GM12878 (cell line): ENCODE results near the gene DUSP16. TPM values are rescaled to one million over a fixed set of nuclear protein-coding genes. Genes with fewer than 3 reads are reported as not detected.

Experiments used
- ATAC-seq: fragments of 200-7000 bp; cut with Tn5 transposase; 3 replicates; pipeline ENCODE4 v1.9.1; 2020; ENCODE audit warnings: mild to moderate bottlenecking, moderate library complexity
- BruUV-seq: library from RNA; stranded (reverse); fragments of 400-500 nt; replicated peaks from 2 replicates; lab custom pipeline; 2021; lab: Mats Ljungman, UMichigan
- CTCF ChIA-PET: fragments of 300-600 bp; sonication (Branson Sonifier 250); formaldehyde crosslinking; extraction: SDS; loops from one replicate; lab custom pipeline; 2021; ENCODE audit warnings: inconsistent platforms; lab: Yijun Ruan, JAX
- POLR2A ChIA-PET: fragments of 350-600 bp; formaldehyde crosslinking; extraction: SDS; loops from one replicate; lab custom pipeline; 2021; ENCODE audit warnings: inconsistent platforms; lab: Charles Lee
- RAD21 ChIA-PET: fragments of 300-600 bp; sonication (Branson Sonifier 250); formaldehyde crosslinking; loops from one replicate; lab custom pipeline; 2023; ENCODE audit warnings: antibody characterized with exemption; ENCODE audit not compliant: unreplicated experiment; lab: Charles Lee
- SMC1A ChIA-PET: fragments of 300-600 bp; sonication (Branson Sonifier 250); formaldehyde crosslinking; loops from one replicate; lab custom pipeline; 2023; ENCODE audit not compliant: unreplicated experiment, uncharacterized antibody; lab: Charles Lee
- DNase-seq: peaks from one replicate; pipeline ENCODE4 v3.0.0-alpha.2; 2011; ENCODE audit warnings: low read depth, low spot score
- FAIRE-seq: peaks from 3 replicates; lab custom pipeline; 2011; peaks lifted over from hg19 to GRCh38; lab: Jason Lieb, UNC
- H2AFZ ChIP-seq: 2 replicates; pipeline ENCODE4 v1.6.0; 2011; ENCODE audit warnings: low read depth, low read length, control low read depth; ENCODE audit not compliant: control insufficient read depth
- H3K27ac ChIP-seq: 2 replicates; pipeline ENCODE4 v1.5.1; 2011; ENCODE audit warnings: control low read depth; ENCODE audit not compliant: control insufficient read depth, insufficient read depth
- H3K27me3 ChIP-seq, 2 experiments: replicated peaks in 1 of 2; 2 replicates each; pipeline versions ENCODE4 v1.6.0 to v1.6.1; 2011; ENCODE audit warnings: low read length in 1 of 2; ENCODE audit not compliant: control insufficient read depth in 2 of 2, insufficient read depth in 2 of 2
- H3K36me3 ChIP-seq, 2 experiments: 2 replicates each; pipeline ENCODE4 v1.5.1; 2011; ENCODE audit warnings: low read length in 1 of 2; ENCODE audit not compliant: control insufficient read depth in 2 of 2, insufficient read depth in 2 of 2
- H3K4me1 ChIP-seq: 2 replicates; pipeline ENCODE4 v1.6.1; 2011; ENCODE audit warnings: mild to moderate bottlenecking, low read length, moderate library complexity, mixed read lengths; ENCODE audit not compliant: control insufficient read depth, insufficient read depth
- H3K4me2 ChIP-seq: 2 replicates; pipeline ENCODE4 v1.6.0; 2011; ENCODE audit warnings: control low read depth; ENCODE audit not compliant: control insufficient read depth, insufficient read depth
- H3K4me3 ChIP-seq: fragments of 200-600 bp; sonication (generic); 2 replicates; pipeline ENCODE4 v1.5.1; 2016
- H3K79me2 ChIP-seq: 2 replicates; pipeline ENCODE4 v1.6.0; 2011; ENCODE audit warnings: low read length; ENCODE audit not compliant: control insufficient read depth, insufficient read depth
- H3K9ac ChIP-seq: 2 replicates; pipeline ENCODE4 v1.8.0; 2011; ENCODE audit warnings: low read length, control low read depth, mixed read lengths; ENCODE audit not compliant: control insufficient read depth, insufficient read depth
- H3K9me3 ChIP-seq: replicated peaks from 3 replicates; pipeline ENCODE4 v1.5.1; 2011; ENCODE audit warnings: mild to moderate bottlenecking, low read length; ENCODE audit not compliant: control insufficient read depth, insufficient read depth
- H4K20me1 ChIP-seq: 2 replicates; pipeline ENCODE4 v1.6.0; 2011; ENCODE audit not compliant: control insufficient read depth, insufficient read depth
- TAF1 ChIP-seq: IDR thresholded peaks from 2 replicates; pipeline ENCODE4 v1.6.1; 2011; ENCODE audit warnings: mild to moderate bottlenecking, low read depth, low read length, borderline replicate concordance
- ZNF592 ChIP-seq: fragments of 450-650 bp; IDR thresholded peaks from 2 replicates; pipeline ENCODE4 v1.6.1; 2017; ENCODE audit warnings: mild to moderate bottlenecking, moderate library complexity
- ZNF687 ChIP-seq: fragments of 450-650 bp; IDR thresholded peaks from 2 replicates; pipeline ENCODE4 v1.6.1; 2017; ENCODE audit warnings: mild to moderate bottlenecking, moderate library complexity
- WGBS: methylation state at CpG from one replicate; pipeline ENCODE4 v1.1.6; 2016; ENCODE audit warnings: low lambda C conversion rate; ENCODE audit not compliant: insufficient replicate concordance, insufficient coverage; ENCODE audit errors: missing lambda C conversion rate; 5-methylcytosine and 5-hydroxymethylcytosine counted together
- in situ Hi-C: fragments of 300-500 bp; cut with MboI; formaldehyde crosslinking; loops from 9 replicates; pipeline ENCODE4 v1.14.3; 2018; ENCODE audit warnings: mixed read lengths
- intact Hi-C: fragments of 100-400 bp; cut with micrococcal nuclease; formaldehyde crosslinking; loops from one replicate; pipeline ENCODE4 v1.14.2; 2022; ENCODE audit not compliant: unreplicated experiment
- polyA plus RNA-seq, 11 experiments: library from polyadenylated mRNA; depleted of rRNA in 4 of 11; unstranded in 6 of 11; stranded (reverse) in 5 of 11; fragments of >200 nt; fragmentation: Nextera tagmentation in 4 of 11; fragmentation: Illumina TruSeq in 1 of 11; extraction: Ambion mirVana in 4 of 11; extraction: Trizol in 1 of 11; gene quantifications; 1 replicate in 1 of 11; 2 replicates in 10 of 11; pipeline versions ENCODE4 v1.2.1 to v1.2.3, GENCODE V29; 2011 to 2016; ENCODE audit warnings: inconsistent platforms in 2 of 11, missing spikeins in 2 of 11, low read depth in 1 of 11
- total RNA-seq, 4 experiments: library from RNA; depleted of rRNA in 3 of 4; stranded (reverse); fragments of >200 nt in 3 of 4; fragmentation: Illumina TruSeq in 1 of 4; extraction: Trizol in 1 of 4; gene quantifications; 2 replicates each; pipeline versions ENCODE4 v1.2.1 to v1.2.3, GENCODE V29; 2013 to 2021
- TF ChIP-seq, protein P1 (sequence below): fragments of 450-650 bp; IDR thresholded peaks from 2 replicates; pipeline ENCODE4 v1.6.1; 2016; ENCODE audit warnings: mild to moderate bottlenecking

Gene DUSP16
- total and polyA plus RNA-seq, 10 of the 15 experiments (the other 5 are each of a cell fraction or from before 2014, with no cell fraction given), result 3.9 to 75.3 (median 26.8) TPM

DNA sequence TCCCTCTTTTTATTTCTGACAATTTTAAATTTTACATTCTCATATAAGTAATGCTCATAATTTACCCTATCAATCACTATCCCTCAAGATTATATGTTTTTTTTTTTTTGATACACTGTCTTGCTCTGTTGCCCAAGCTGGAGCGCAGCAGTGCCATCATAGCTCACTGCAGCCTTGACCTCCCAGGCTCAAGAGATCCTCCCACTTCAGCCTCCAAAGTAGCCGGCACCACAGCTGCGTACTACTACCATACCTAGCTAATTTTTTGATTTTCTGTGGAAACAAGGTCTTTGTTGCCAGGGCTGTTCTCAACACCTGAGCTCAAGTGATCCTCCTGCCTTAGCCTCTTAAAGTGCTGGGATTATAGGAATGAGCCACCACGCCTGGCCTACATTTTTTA, 4.4 kb downstream of the DUSP16 start:
- RAD21 ChIA-PET, result interaction anchor here (0.7 to 4.2 kb wide), 17 partner anchors 9 to 200 kb away, joined by 3 to 24 read pairs (median 5); no protein-coding TSS in a partner anchor
- no peaks in the 10 kb centered on the region for H4K20me1 ChIP-seq
- intact Hi-C loops, result no loop called here
- TF ChIP-seq ZNF687 (no peak), TAF1 (no peak), ZNF592 (no peak)
- TF ChIP-seq, protein P1, sequence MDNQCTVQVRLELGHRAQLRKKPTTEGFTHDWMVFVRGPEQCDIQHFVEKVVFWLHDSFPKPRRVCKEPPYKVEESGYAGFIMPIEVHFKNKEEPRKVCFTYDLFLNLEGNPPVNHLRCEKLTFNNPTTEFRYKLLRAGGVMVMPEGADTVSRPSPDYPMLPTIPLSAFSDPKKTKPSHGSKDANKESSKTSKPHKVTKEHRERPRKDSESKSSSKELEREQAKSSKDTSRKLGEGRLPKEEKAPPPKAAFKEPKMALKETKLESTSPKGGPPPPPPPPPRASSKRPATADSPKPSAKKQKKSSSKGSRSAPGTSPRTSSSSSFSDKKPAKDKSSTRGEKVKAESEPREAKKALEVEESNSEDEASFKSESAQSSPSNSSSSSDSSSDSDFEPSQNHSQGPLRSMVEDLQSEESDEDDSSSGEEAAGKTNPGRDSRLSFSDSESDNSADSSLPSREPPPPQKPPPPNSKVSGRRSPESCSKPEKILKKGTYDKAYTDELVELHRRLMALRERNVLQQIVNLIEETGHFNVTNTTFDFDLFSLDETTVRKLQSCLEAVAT, result peak; percentile 67
- TF ChIP-seq, all 136 proteins: peak for 1
- WGBS, result 74% methylated on average over 4 of the region's 4 CpGs
- Histone ChIP-seq H3K9me3 (no peaks in the 10 kb centered on the region), H3K4me2 (peak overlapping the region; percentile 57; the same call in 1 of the 2 replicates), H3K9ac (no peak overlapping the region), H3K27me3 (no peaks in the 10 kb centered on the region), H3K4me3 (peak overlapping the region; percentile 97), H3K36me3 (no peaks in the 10 kb centered on the region; a peak in 2 of 4 replicates), H3K79me2 (peaks cover 80% of the 10 kb centered on the region), H2AFZ (no peak overlapping the region), H3K27ac (no peak overlapping the region), H3K4me1 (peaks cover 8% of the 10 kb centered on the region)
- ChIA-PET POLR2A (interaction anchor here (0.6 to 3.1 kb wide), 13 partner anchors 10 to 310 kb away, joined by 3 to 29 read pairs (median 3); no protein-coding TSS in a partner anchor), CTCF (interaction anchor here (0.9 to 2.6 kb wide), 6 partner anchors 14 to 181 kb away, joined by 3 to 16 read pairs (median 6); no protein-coding TSS in a partner anchor), SMC1A (interaction anchor here (0.7 to 5.6 kb wide), 20 partner anchors 9 to 181 kb away, joined by 3 to 34 read pairs (median 4); no protein-coding TSS in a partner anchor)
- in situ Hi-C loops, result loop anchor here (5.0 kb wide), 1 partner anchor 159 kb away; the partner anchor contains the start of gene CDKN1B
- FAIRE-seq, result no peak
- ATAC-seq, result no peak; the same call in 2 of the 3 replicates
- no TSS peak for BruUV-seq
- no peak for DNase-seq
